KG1 (cell line): ENCODE measurements around the gene ERCC6.

Experiments
- DNase-seq: peaks from one replicate; lab custom pipeline; 2025; lab: John Stamatoyannopoulos, UW

ERCC6 gene

DNA sequence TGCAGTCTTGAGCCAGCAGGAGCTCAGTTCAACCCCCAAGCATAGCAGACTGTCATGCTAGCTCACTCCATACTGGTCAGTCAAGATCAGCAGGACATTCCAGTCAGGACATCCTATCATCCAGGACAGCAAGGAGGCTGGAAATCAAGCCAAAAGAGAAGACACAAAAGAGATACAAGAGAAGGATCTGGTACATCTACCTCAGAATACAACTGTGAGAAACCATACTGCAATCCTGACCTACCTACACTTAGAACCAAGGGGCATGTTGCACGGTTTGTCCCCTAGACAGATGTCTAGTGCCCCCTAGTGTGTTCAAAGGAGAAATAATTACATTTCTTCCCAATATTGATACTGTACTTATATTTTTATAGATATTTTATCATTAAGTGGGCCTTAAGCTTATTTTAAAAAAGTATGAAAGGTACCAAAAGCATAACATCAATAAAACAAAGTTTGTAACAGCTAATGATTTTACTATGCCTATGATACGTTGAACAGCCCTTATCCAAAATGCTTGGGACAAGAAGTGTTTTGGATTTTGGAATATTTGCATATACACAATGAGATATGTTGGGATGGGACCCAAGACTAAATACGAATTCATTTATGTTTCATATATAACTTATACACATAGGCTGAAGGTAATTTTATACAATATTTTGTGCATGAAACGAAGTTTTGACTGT is 26.7 kb downstream of the ERCC6 start:
- DNase-seq = no peak

DNA sequence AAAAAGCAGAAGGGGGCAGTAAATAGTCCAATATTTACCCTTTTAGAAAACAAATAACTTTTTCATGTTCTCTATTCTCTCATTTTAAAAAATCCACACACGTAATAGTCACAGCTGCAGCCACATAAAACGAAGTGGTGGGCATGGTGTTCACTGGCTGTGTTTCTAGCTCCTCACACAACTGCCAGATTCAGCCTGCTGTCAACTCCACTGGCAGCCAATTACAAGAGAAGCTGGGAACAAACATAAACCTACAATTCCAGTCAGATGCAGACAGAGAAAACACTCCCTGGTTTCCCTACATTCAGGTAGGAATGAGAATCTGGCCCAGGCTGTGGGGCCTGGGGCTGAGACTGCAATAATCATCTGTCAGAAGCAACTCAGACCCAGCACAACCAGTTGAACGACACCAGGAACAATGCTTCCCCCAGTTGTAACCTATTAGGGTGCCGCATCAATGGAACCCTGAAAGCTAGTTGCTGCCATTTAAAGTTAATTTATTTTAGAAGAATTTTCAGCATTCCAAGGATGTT is 29.1 kb downstream of the ERCC6 start:
- DNase-seq = no peak

DNA sequence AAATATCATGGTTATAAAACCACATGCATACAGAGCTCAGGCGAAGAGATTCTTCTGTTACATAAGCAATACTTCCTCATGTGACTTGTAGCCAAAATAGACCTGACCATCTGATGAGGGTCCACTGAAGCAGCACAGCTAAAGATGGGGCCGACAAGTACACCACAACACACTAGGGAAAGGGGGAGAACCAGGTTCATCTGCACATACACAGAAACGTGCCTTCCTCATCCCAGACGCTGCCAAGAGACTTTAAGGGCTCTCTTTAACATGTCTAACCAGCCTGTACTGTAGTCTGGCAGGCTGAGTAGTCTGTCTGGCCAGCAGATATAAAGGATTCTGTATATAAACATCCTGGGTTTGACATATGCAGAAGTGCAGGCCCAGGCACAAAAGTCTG is 30.3 kb downstream of the ERCC6 start:
- no peak for DNase-seq

DNA sequence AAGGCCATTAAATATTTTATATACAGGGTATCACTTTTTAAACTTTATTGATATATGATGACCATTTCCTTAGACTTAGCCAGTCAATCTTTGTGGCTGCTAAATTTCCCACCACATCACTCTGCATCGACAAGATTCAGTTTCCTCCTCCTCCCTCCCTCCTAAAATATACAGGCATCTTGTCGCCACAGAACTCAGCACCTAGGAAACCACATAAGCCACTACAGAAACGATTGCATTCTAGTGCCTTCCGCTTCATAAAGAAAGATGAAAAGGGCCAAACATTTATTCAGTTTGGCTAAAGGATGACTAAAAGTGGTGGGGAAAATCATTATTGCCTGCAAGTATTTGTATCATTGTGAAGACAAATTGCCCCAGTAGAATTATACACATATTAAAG is 30.7 kb downstream of the ERCC6 start:
- no peak for DNase-seq

DNA sequence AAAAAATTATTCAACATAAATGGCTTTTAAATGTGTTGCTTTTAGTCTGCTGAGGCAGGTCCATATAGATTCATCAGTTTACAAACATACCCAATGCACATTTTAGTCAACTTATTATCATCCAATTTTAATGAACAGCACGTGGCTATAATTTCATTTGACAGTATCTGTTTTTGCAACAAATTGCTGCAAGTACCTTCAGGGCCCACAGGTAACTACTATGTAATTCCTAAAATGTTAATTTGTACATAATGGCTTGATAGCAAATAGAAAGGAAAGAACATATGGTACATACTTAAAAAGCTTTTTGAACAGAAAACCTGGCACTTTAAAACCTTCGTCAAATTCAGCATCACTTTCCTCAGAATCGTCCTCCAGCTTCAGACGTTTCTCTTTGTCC is 33.3 kb downstream of the ERCC6 start:
- DNase-seq = no peak

DNA sequence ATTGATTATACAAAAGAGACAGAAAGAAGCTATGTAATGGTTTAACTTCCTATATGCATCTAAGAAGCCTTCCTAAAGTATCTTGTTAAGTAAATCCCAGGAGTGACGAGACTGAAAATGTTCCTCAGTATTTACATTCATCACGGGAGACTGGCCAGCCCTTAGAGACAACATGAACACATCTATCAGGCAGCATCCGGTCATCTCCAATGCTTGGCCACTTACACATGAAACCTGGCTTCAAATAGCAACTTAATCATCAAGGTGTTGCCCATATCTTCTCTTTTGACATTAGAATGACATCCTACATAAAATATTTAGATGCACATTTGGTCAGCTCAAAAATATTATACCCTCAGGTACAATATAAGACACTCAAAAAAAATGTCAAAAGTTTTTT is 33.8 kb downstream of the ERCC6 start:
- no peak for DNase-seq

DNA sequence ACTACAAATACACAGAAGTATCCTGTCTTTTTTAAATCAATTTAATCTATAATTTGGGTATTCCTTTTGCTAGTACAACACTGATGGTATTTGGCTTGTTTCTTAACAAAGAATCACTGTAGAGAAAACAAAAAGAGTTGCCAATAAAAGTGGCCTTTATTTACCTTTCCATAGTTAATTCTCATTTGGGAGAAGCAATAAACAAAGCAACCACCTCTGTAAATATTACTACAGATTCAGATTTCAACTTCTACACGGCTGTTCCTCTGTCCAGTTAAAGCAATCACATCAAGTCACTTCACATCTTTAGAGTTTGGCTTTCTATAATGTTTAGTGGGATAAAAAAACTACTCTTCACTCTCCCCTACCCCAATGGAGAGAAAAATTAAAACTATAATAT is 34.4 kb downstream of the ERCC6 start:
- no peak for DNase-seq

DNA sequence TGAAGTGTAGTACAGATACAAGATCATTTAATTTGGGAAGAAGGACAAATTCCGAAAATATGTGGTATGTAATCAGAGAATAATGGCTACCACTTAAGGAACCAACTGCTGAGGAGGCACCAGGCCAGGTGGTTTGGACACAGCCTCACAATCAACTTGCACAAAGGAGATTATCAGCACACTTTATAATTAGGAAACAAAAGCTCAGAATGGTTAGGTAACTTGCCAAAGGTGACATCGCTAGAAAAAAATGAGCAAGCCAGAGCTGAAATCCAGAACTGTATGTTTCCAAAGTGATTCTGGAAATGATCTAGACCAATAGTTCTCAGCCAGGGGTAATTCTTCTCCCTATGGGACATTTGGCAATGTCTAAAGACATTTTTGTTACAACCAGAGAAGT is 36.6 kb downstream of the ERCC6 start:
- DNase-seq = no peak

DNA sequence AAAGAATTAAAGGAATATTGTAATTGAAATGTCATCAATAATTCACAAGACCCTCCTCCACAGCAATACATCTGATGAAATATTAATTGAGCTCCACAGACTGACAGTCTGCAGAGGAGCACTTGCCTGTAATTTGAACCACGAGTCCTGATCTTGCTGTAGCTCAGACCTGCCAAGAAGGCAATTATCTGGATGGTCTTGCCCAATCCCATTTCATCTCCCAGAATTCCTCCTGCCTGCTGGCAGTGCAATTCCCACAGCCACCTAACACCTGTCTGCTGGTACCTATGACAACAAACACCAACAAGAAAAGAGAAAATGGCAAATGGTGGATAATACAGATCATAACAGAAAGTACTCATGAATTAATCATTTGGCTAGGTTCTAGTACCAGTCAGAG is 38.5 kb downstream of the ERCC6 start:
- no peak for DNase-seq

DNA sequence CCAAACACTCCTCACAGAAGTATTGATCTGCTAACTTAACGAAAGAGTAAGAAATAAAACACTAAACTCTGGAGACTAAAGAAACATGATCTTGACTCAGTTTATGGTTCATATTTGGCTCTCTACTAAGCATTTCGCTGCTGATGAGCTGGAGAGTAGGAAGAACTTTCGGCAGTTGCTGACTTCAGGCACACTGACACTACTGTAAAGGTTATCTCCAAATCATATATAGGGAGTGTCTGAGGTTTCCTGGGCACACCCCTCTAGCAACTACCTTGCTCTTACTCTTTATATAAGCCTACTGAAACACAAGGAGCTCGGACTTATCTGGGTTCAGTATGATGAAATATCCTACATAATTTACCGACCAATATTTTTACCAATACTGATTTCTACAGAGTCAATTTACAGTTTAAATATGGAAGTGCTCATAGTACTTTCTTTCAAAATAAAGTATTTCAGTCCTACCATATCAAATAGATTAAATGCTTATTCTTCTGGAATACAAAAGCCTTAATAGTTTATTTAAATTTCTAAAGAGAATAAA is 39.5 kb downstream of the ERCC6 start:
- no peak for DNase-seq

DNA sequence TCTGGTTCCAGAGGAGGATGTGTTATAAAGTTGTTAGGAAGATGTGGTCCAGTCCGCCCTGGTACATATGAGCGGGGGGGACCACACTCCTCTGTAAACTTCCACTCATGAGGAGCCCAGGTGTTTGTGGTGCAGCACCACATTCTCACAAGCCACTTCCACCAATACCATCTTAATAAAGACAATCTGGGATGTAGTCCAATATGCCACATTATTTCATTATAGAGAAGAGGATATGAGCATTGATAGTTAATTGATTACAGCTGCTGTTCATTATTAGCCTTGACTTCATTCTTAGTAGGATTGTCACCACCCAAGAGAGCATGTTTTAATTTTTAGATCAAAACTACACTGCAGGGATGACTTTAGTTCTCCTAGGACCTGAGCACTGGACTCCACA is 40.5 kb downstream of the ERCC6 start:
- no peak for DNase-seq

DNA sequence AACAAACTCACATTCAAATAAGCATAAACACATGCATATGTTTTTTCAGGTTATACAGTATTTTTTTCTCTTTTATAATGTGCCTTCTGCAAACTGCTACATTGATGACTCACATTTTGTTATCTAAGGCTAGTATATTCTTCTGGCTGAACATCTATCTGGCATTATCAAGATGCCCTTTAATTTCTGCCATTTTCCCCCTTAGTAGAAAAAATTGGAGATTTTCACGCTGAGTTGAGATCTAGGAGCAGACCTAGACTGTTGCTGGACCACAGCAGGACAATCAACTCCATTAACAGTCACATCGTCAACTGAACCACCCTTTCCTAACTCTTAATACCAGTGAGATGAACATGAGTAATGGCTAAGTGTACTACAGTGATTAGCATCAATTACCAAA is 41.6 kb downstream of the ERCC6 start:
- DNase-seq = no peak

DNA sequence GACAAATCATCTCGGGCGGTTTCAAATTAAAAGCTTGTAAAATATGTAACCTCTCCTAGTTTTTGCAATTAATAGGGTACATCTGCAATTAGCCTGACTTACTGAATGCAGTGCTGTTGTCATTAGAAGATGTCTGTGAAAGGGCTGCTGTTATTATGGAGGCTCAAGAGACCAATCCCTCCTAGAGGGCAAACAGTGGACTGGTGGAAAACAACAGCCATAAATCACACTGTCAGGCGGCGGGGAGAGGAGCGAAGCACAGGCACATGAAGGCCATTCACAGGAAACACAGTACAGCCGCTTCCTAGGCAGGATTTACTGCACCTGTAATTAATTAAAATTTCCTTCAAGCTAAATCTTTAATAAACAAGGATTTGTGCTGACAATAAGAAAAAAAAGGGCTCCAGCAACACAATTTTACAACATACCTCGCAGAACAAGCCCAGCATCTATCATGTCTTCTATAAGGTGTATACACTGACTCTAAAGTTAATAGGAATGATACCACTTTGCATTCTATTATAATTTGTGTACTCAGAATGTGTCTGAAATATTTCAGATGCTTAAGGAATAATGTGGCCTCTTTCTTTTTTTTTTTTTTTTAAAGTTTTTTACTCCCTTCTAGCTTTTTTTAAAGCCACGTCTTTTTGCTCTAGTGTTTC is 50.7 kb downstream of the ERCC6 start:
- DNase-seq = no peak

DNA sequence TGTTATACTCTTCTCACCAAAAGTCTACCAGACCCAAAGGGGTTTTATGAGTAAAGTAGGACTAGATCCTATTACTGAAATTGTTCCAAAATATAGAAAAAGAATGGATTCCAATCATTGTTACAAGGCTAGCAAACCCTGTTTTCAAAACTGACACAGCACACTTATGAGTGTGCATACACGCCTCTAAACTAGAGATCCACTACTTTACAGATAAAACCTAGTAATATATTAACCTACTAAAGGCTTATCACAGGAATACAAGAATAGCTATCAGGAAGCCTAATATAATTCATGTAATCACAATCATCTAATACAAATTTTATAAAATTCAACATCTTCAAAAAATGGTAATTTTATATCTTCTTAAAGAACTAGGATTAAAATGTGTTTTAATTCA is 52.2 kb downstream of the ERCC6 start:
- no peak for DNase-seq

DNA sequence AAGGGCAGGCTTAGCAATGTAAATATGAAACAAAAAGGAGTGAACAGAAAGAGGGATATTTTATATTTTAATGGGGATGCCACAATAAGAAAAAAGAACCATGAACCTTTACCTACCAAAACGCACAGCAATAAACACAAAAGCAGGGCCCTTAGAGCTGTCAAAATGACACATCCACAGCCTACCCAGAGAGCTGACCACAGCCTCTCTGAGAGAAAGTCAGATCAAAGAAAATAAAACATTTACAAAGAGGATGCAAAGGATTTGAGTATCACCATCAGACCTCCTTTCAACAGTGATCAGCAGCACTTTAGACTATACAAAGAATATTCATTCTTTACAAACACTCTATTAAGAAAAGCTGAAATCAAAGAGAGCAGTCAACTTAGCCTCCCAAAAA is 52.9 kb downstream of the ERCC6 start:
- DNase-seq = no peak

DNA sequence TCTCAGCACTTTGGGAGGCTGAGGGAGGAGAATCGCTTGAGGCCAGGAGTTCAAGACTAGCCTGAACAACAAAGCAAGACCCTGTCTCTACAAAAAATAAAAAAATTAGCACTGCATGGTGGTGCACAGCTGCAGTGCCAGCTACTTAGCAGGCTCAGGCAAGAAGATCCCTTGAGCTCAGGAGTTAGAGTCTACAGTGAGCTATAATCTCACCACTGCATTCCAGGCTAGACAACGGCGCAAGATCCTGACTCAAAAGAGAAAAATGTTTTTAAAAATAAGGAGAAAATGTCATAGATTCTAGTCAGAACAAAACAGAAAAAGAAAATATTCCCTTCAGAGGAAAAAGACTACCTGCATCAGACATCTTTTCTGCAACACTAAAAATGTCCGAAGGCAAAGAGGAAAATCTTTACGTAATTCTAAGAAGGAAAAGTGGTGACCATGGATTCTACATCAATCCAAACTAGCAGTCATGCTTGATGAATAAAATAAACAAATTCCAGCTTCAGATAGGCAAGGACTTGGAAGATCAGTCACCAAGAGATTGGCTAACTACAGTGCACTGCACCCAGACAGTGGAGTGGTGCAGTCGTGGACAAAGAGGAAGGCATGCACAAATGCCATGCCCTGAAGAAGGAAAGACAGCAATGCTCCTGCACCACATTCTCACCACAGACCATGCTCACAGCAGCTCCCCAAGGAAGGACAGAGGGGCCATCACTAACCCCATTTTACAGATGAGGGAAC is 54.3 kb downstream of the ERCC6 start:
- DNase-seq = no peak

DNA sequence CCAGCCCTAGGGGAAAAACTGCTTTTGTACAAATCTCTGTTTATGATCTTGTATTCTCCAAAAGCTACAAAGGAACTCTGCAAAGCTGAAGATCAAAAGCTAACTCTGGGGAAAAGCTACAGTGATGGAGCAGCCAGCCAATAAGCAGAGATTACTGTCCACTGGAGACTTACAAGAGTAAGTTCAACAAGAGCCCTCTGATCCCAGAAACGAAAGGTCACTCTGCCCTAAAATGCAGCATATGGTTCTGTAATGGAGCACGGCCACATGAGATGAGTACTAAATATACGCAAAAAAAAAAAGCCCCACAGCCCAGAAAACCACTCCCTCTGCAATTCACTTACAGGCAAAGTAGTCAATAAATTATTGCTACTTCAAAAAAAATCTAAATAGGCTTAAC is 60.1 kb downstream of the ERCC6 start:
- DNase-seq = no peak

DNA sequence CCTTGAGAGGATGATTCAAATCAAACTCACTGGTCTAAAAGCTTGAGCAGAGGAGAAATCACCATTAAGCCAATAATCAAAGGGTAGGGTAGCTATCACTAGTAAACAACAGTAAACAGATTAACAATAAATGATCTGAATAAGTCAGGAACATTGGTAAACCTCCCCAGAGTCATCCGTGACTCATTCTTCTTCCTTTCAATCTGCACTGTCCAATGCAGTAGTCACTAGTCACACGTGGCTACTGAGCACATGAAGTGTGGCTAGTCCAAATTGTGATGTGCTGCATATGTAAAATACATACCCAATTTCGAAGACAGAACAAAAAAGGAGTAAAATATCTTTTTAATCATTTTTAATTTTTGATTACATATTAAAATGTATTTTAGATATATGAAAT is 64.0 kb downstream of the ERCC6 start:
- DNase-seq = no peak

DNA sequence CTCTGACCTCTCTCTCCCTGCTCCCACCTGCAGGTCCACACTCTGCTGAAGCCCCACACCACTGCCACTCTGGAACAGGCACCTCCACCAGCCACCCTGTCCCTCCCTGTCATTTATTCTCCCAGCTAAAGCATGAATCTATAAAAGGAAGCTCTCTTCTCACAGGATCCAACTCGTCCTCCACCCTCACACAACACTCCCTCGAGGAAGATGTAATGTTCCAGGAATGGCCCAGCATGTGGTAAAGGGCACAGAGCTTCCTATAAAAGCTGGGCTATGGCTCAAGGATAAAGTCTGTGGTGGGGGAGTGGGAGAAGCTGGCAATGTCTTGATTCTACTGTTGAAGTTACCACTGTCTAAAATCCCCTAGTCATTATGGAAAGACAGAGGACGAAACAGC is 67.4 kb downstream of the ERCC6 start:
- no peak for DNase-seq

DNA sequence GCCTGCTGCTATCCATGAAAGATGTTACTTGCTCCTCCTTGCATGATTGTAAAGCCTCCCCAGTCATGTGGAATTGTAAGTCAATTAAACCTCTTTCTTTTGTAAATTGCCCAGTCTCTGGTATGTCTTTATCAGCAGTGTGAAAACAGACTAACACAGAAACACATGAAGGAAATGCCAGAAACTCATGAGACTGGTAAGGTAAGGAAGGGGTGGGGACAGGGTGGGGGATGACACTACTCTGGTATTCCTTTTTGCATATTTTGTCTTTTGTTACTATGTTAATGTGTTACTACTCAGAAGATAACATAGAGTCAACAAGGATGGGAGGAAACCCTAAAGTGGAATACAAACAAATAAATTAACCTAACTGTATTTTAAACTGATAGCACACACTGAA is 73.2 kb downstream of the ERCC6 start:
- DNase-seq = no peak
